KMS-11 (cell line): ENCODE data around the gene ATP6V1G1.

ENCODE experiments used
- H2AFZ ChIP-seq: fragments of 200-600 bp; sonication (generic); 2 replicates; pipeline ENCODE4 v1.6.1; 2016; ENCODE audit warnings: antibody characterized with exemption, mixed run types, low read depth
- H3K27ac ChIP-seq: fragments of 200-600 bp; sonication (generic); 2 replicates; pipeline ENCODE4 v1.6.1; 2016; ENCODE audit warnings: mild to moderate bottlenecking, mixed run types
- H3K27me3 ChIP-seq: fragments of 200-600 bp; sonication (generic); 2 replicates; pipeline ENCODE4 v1.6.1; 2017; ENCODE audit warnings: mild to moderate bottlenecking, low read depth, mixed run types, moderate library complexity; ENCODE audit not compliant: insufficient read depth
- H3K36me3 ChIP-seq: fragments of 200-600 bp; sonication (generic); 2 replicates; pipeline ENCODE4 v1.6.1; 2017; ENCODE audit warnings: mild to moderate bottlenecking, mixed run types; ENCODE audit not compliant: insufficient read depth
- H3K4me1 ChIP-seq: fragments of 200-600 bp; sonication (generic); 2 replicates; pipeline ENCODE4 v1.6.1; 2016; ENCODE audit warnings: mild to moderate bottlenecking, low read depth, mixed run types; ENCODE audit not compliant: poor library complexity, severe bottlenecking
- H3K4me2 ChIP-seq: fragments of 200-600 bp; sonication (generic); 2 replicates; pipeline ENCODE4 v1.7.0; 2016; ENCODE audit warnings: mild to moderate bottlenecking, mixed run types
- H3K4me3 ChIP-seq: fragments of 200-600 bp; sonication (generic); IDR thresholded peaks from 2 replicates; pipeline ENCODE4 v1.6.1; 2017; ENCODE audit warnings: low read depth, low read length, mixed read lengths; ENCODE audit not compliant: insufficient read depth
- H3K79me2 ChIP-seq: fragments of 200-600 bp; sonication (generic); 2 replicates; pipeline ENCODE4 v1.6.1; 2016; ENCODE audit warnings: low read depth, mixed run types; ENCODE audit not compliant: insufficient read depth
- H3K9ac ChIP-seq: fragments of 200-600 bp; sonication (generic); 2 replicates; pipeline ENCODE4 v1.6.1; 2016; ENCODE audit warnings: mild to moderate bottlenecking, mixed run types
- H4K20me1 ChIP-seq: fragments of 200-600 bp; sonication (generic); 2 replicates; pipeline ENCODE4 v1.6.1; 2016; ENCODE audit warnings: mild to moderate bottlenecking, mixed run types; ENCODE audit not compliant: insufficient read depth
- TF ChIP-seq, protein P1 (sequence below): fragments of 200-600 bp; sonication (generic); conservative IDR thresholded peaks from 2 replicates; pipeline ENCODE4 v1.6.1; 2017; ENCODE audit warnings: low read depth, mild to moderate bottlenecking, antibody characterized with exemption, low read length, moderate library complexity, mixed read lengths

The ATP6V1G1 gene

GRCh38 chr9:114643896-114644295 lies 56.3 kb downstream of the ATP6V1G1 start:
- no peak overlapping the region for H3K27ac ChIP-seq
- H3K4me1 ChIP-seq = no peaks in the 10 kb centered on the region
- no peaks in the 10 kb centered on the region; the same call in 1 of the 2 replicates for H4K20me1 ChIP-seq
- no peaks in the 10 kb centered on the region for H3K27me3 ChIP-seq
- TF ChIP-seq, protein P1, sequence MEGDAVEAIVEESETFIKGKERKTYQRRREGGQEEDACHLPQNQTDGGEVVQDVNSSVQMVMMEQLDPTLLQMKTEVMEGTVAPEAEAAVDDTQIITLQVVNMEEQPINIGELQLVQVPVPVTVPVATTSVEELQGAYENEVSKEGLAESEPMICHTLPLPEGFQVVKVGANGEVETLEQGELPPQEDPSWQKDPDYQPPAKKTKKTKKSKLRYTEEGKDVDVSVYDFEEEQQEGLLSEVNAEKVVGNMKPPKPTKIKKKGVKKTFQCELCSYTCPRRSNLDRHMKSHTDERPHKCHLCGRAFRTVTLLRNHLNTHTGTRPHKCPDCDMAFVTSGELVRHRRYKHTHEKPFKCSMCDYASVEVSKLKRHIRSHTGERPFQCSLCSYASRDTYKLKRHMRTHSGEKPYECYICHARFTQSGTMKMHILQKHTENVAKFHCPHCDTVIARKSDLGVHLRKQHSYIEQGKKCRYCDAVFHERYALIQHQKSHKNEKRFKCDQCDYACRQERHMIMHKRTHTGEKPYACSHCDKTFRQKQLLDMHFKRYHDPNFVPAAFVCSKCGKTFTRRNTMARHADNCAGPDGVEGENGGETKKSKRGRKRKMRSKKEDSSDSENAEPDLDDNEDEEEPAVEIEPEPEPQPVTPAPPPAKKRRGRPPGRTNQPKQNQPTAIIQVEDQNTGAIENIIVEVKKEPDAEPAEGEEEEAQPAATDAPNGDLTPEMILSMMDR = no peak
- H2AFZ ChIP-seq = no peak overlapping the region
- no peak overlapping the region for H3K4me2 ChIP-seq
- H3K4me3 ChIP-seq = no peak overlapping the region
- no peaks in the 10 kb centered on the region for H3K79me2 ChIP-seq
- no peak overlapping the region for H3K9ac ChIP-seq
- H3K36me3 ChIP-seq = peaks cover 8% of the 10 kb centered on the region; the same call in 1 of the 2 replicates
